Neural cell (in vitro differentiated cells): ENCODE results near the gene MYL1.

ENCODE experiments used
- EZH2 ChIP-seq: fragments of 200-600, 300-800 bp; shearing (Covaris generic), sonication (generic); IDR thresholded peaks from 2 replicates; pipeline ENCODE4 v1.6.1; 2014; ENCODE audit warnings: antibody characterized with exemption, low read length, borderline replicate concordance, mild to moderate bottlenecking; ENCODE audit not compliant: insufficient read depth, poor library complexity, severe bottlenecking
- MXI1 ChIP-seq: fragments of 450-650 bp; conservative IDR thresholded peaks from 2 replicates; pipeline ENCODE4 v1.6.1; 2014; ENCODE audit warnings: antibody characterized with exemption, mild to moderate bottlenecking; ENCODE audit not compliant: poor library complexity, severe bottlenecking
- POLR2AphosphoS5 ChIP-seq: IDR thresholded peaks from 2 replicates; pipeline ENCODE4 v1.6.1; 2012
- RAD21 ChIP-seq: fragments of 450-650 bp; conservative IDR thresholded peaks from 2 replicates; pipeline ENCODE4 v1.6.1; 2014; ENCODE audit warnings: antibody characterized with exemption, mild to moderate bottlenecking, moderate library complexity
- REST ChIP-seq: IDR thresholded peaks from 2 replicates; pipeline ENCODE4 v1.6.1; 2012; ENCODE audit warnings: borderline replicate concordance
- SMC3 ChIP-seq: fragments of 450-650 bp; conservative IDR thresholded peaks from 2 replicates; pipeline ENCODE4 v1.6.1; 2014; ENCODE audit warnings: antibody characterized with exemption, mild to moderate bottlenecking, moderate library complexity; ENCODE audit not compliant: poor library complexity
- TAF1 ChIP-seq: IDR thresholded peaks from 2 replicates; pipeline ENCODE4 v1.6.1; 2012; ENCODE audit warnings: low read depth
- TF ChIP-seq, protein P1 (sequence below): fragments of 450-650 bp; IDR thresholded peaks from 2 replicates; pipeline ENCODE4 v1.5.1; 2014; ENCODE audit warnings: antibody characterized with exemption, mild to moderate bottlenecking, moderate library complexity; ENCODE audit not compliant: poor library complexity, severe bottlenecking

GRCh38 chr2:210252699-210253606, 62.0 kb downstream of the MYL1 start:
- TF ChIP-seq MXI1 (no peak), TAF1 (no peak), EZH2 (no peak), REST (no peak), SMC3 (no peak), RAD21 (no peak), POLR2AphosphoS5 (no peak)
- TF ChIP-seq, protein P1, sequence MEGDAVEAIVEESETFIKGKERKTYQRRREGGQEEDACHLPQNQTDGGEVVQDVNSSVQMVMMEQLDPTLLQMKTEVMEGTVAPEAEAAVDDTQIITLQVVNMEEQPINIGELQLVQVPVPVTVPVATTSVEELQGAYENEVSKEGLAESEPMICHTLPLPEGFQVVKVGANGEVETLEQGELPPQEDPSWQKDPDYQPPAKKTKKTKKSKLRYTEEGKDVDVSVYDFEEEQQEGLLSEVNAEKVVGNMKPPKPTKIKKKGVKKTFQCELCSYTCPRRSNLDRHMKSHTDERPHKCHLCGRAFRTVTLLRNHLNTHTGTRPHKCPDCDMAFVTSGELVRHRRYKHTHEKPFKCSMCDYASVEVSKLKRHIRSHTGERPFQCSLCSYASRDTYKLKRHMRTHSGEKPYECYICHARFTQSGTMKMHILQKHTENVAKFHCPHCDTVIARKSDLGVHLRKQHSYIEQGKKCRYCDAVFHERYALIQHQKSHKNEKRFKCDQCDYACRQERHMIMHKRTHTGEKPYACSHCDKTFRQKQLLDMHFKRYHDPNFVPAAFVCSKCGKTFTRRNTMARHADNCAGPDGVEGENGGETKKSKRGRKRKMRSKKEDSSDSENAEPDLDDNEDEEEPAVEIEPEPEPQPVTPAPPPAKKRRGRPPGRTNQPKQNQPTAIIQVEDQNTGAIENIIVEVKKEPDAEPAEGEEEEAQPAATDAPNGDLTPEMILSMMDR = no peak
